Panc1 (cell line): ENCODE data around the gene KLHL11.

Experiments used
- SIN3A ChIP-seq: IDR thresholded peaks from 2 replicates; pipeline ENCODE4 v1.6.1; 2012; ENCODE audit warnings: low read depth, mild to moderate bottlenecking, low read length, moderate library complexity, borderline replicate concordance; ENCODE audit not compliant: insufficient read depth
- TF ChIP-seq, protein P1 (sequence below): fragments of 450-650 bp; IDR thresholded peaks from 2 replicates; pipeline ENCODE4 v1.5.1; 2017; ENCODE audit warnings: mild to moderate bottlenecking
- TF ChIP-seq, protein P2 (sequence below), 2 experiments: IDR thresholded peaks; 2 replicates each; pipeline ENCODE4 v1.6.1; 2011 to 2012; ENCODE audit warnings: low read depth in 2 of 2, control low read depth in 1 of 2, low read length in 1 of 2, mild to moderate bottlenecking in 1 of 2, moderate library complexity in 1 of 2; ENCODE audit not compliant: insufficient read depth in 1 of 2

DNA sequence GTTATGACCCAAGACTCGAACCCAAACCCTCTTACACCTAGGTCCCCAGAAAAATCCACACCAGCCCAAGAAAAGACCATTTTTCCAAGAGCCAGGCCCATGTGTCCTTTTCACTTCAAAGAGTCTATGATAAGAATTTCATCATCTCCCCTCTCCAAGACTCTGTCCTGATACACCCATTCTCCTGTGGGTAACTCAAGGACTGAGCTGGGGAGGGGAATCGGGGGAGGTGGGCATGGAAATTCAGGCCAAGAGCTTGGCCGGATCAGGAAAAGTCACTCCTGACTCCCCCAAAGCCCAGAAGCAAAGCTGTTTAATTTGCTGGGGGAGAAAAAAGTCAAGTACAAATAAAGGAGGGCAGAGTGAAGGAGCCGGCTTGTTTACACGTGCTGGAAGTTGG lies 49.8 kb upstream of the KLHL11 start:
- TF ChIP-seq, protein P1, sequence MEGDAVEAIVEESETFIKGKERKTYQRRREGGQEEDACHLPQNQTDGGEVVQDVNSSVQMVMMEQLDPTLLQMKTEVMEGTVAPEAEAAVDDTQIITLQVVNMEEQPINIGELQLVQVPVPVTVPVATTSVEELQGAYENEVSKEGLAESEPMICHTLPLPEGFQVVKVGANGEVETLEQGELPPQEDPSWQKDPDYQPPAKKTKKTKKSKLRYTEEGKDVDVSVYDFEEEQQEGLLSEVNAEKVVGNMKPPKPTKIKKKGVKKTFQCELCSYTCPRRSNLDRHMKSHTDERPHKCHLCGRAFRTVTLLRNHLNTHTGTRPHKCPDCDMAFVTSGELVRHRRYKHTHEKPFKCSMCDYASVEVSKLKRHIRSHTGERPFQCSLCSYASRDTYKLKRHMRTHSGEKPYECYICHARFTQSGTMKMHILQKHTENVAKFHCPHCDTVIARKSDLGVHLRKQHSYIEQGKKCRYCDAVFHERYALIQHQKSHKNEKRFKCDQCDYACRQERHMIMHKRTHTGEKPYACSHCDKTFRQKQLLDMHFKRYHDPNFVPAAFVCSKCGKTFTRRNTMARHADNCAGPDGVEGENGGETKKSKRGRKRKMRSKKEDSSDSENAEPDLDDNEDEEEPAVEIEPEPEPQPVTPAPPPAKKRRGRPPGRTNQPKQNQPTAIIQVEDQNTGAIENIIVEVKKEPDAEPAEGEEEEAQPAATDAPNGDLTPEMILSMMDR, result no peak
- no peak for TF ChIP-seq SIN3A
- TF ChIP-seq, protein P2, sequence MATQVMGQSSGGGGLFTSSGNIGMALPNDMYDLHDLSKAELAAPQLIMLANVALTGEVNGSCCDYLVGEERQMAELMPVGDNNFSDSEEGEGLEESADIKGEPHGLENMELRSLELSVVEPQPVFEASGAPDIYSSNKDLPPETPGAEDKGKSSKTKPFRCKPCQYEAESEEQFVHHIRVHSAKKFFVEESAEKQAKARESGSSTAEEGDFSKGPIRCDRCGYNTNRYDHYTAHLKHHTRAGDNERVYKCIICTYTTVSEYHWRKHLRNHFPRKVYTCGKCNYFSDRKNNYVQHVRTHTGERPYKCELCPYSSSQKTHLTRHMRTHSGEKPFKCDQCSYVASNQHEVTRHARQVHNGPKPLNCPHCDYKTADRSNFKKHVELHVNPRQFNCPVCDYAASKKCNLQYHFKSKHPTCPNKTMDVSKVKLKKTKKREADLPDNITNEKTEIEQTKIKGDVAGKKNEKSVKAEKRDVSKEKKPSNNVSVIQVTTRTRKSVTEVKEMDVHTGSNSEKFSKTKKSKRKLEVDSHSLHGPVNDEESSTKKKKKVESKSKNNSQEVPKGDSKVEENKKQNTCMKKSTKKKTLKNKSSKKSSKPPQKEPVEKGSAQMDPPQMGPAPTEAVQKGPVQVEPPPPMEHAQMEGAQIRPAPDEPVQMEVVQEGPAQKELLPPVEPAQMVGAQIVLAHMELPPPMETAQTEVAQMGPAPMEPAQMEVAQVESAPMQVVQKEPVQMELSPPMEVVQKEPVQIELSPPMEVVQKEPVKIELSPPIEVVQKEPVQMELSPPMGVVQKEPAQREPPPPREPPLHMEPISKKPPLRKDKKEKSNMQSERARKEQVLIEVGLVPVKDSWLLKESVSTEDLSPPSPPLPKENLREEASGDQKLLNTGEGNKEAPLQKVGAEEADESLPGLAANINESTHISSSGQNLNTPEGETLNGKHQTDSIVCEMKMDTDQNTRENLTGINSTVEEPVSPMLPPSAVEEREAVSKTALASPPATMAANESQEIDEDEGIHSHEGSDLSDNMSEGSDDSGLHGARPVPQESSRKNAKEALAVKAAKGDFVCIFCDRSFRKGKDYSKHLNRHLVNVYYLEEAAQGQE (IDR thresholded peaks at IDR 0.05; ENCODE audit: insufficient read depth in 1 of 2, low read depth in 2 of 2, low read length in 1 of 2), result no peak
